Gastrocnemius medialis (tissue), 4 donors: ENCODE data around the gene TMEM240.

ENCODE experiments used
- POLR2A ChIP-seq, 2 donors: fragments of 450-650 bp; IDR thresholded peaks; one replicate each; pipeline ENCODE4 v1.6.1; 2017; ENCODE audit warnings: antibody characterized with exemption in 2 of 2, mild to moderate bottlenecking in 2 of 2, moderate library complexity in 2 of 2
- TF ChIP-seq, protein P1 (sequence below), 5 experiments: fragments of 450-650 bp in 3 of 5; fragments of 200-600 bp in 2 of 5; sonication (generic) in 2 of 5; IDR thresholded peaks in 4 of 5; conservative IDR thresholded peaks in 1 of 5; 1 replicate in 4 of 5; 2 replicates in 1 of 5; pipeline ENCODE4 v1.5.1; 2016 to 2019; ENCODE audit warnings: antibody characterized with exemption in 5 of 5, mild to moderate bottlenecking in 3 of 5, moderate library complexity in 3 of 5

DNA sequence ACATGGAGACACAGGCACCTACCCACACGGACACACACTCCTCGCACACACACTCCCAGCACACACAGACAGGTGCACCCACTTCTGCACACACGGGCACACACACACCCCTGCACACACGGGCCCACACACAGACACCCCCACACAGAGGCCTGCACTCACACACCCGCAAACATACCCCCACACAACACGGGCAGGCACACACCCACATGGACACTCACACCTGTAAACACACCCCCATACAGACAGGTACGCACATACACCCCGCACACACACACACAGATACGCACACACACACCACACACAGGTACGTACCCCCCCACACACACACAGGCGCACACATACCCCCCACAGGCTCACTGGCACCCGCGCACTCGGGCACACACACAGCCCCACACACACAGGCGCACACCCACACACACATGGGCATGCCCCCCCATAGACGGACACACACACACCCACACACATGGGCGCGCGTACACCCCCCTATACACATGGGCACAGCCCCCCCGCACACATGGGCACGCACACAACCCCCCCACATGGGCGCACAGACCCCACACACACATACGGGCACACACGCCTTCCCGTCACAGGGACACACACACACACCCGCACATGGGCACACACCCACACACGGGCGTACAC, 22.3 kb downstream of the TMEM240 start:
- TF ChIP-seq, protein P1, sequence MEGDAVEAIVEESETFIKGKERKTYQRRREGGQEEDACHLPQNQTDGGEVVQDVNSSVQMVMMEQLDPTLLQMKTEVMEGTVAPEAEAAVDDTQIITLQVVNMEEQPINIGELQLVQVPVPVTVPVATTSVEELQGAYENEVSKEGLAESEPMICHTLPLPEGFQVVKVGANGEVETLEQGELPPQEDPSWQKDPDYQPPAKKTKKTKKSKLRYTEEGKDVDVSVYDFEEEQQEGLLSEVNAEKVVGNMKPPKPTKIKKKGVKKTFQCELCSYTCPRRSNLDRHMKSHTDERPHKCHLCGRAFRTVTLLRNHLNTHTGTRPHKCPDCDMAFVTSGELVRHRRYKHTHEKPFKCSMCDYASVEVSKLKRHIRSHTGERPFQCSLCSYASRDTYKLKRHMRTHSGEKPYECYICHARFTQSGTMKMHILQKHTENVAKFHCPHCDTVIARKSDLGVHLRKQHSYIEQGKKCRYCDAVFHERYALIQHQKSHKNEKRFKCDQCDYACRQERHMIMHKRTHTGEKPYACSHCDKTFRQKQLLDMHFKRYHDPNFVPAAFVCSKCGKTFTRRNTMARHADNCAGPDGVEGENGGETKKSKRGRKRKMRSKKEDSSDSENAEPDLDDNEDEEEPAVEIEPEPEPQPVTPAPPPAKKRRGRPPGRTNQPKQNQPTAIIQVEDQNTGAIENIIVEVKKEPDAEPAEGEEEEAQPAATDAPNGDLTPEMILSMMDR (IDR thresholded peaks at IDR 0.05 in 4 of 5, conservative IDR thresholded peaks at IDR 0.05 in 1 of 5): no peak
- no peak for TF ChIP-seq POLR2A (IDR thresholded peaks at IDR 0.05)
